Gastrocnemius medialis (tissue), 4 donors: ENCODE data around the gene DNAJA4.
"Not testable (repeated sequence)": the region's sequence is repeated elsewhere in the genome, so short reads cannot be mapped to it uniquely, and the experiment has no call there.

ENCODE experiments used
- CTCF ChIP-seq, 5 experiments: fragments of 450-650 bp in 3 of 5; fragments of 200-600 bp in 2 of 5; sonication (generic) in 2 of 5; IDR thresholded peaks in 4 of 5; conservative IDR thresholded peaks in 1 of 5; 1 replicate in 4 of 5; 2 replicates in 1 of 5; pipeline ENCODE4 v1.5.1; 2016 to 2019; ENCODE audit warnings: antibody characterized with exemption in 5 of 5, mild to moderate bottlenecking in 3 of 5, moderate library complexity in 3 of 5
- POLR2A ChIP-seq, 2 donors: fragments of 450-650 bp; IDR thresholded peaks; one replicate each; pipeline ENCODE4 v1.6.1; 2017; ENCODE audit warnings: antibody characterized with exemption in 2 of 2, mild to moderate bottlenecking in 2 of 2, moderate library complexity in 2 of 2

- TF ChIP-seq CTCF (IDR thresholded peaks at IDR 0.05 in 4 of 5, conservative IDR thresholded peaks at IDR 0.05 in 1 of 5); POLR2A (IDR thresholded peaks at IDR 0.05): not testable (repeated sequence)
Observed at GRCh38 chr15:78245392-78245791, 19.0 kb upstream of the DNAJA4 start.
